ENCODE measurements around the gene PDIA5. TPM values are rescaled to one million over a fixed set of nuclear protein-coding genes. Genes with fewer than 3 reads are reported as not detected.
A peak's percentile ranks its signal among the peaks of the same experiment; 100 is the strongest.

The PDIA5 gene
- total RNA-seq, 1 donor from 2014 or later: 28.5 TPM

DNA sequence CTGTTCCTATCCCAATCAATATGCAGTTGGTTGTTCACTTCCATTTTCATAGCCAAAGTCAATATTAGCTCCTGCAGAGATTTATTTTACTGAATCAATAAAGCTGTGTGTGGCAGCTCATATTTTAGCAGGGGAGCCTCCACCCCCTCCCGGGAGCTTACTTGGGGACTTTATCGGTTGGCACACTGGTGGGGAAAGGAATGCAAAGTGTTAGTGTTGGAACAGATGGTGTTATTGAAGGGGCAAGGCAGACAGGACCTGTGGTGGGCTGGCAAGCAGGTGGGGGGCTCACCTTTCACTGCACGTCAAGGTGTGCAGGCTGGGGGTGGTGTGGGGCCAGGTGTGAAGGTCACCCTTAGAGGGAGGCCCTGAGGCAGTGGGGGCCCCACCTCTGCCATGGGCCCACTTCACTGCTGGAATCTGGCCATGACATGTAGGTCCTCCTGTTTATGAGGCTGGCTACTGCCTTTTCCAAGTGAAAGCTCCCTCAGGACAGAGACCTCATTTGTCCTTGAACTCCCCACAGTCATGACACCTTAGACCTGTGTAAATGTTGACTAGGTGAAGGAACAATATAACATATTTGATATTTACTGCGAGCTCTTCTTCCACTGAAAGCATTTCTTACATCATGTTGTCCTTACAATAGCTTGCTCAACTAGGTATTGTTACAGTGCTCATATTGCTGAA, 90.9 kb downstream of the PDIA5 start:
- Mint-ChIP-seq H3K36me3 (peaks cover 15% of the 10 kb centered on the region), H3K4me3 (no peak overlapping the region), H3K9me3 (no peaks in the 10 kb centered on the region), H3K27me3 (no peaks in the 10 kb centered on the region), H3K27ac (peak overlapping the region; percentile 41), H3K4me1 (ENCODE audit: unreplicated experiment) (peaks cover 9% of the 10 kb centered on the region)
- no peak for DNase-seq (ENCODE audit: extremely low spot score, unreplicated experiment)
- TF ChIP-seq, protein P1, sequence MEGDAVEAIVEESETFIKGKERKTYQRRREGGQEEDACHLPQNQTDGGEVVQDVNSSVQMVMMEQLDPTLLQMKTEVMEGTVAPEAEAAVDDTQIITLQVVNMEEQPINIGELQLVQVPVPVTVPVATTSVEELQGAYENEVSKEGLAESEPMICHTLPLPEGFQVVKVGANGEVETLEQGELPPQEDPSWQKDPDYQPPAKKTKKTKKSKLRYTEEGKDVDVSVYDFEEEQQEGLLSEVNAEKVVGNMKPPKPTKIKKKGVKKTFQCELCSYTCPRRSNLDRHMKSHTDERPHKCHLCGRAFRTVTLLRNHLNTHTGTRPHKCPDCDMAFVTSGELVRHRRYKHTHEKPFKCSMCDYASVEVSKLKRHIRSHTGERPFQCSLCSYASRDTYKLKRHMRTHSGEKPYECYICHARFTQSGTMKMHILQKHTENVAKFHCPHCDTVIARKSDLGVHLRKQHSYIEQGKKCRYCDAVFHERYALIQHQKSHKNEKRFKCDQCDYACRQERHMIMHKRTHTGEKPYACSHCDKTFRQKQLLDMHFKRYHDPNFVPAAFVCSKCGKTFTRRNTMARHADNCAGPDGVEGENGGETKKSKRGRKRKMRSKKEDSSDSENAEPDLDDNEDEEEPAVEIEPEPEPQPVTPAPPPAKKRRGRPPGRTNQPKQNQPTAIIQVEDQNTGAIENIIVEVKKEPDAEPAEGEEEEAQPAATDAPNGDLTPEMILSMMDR (conservative IDR thresholded peaks at IDR 0.05): no peak

DNA sequence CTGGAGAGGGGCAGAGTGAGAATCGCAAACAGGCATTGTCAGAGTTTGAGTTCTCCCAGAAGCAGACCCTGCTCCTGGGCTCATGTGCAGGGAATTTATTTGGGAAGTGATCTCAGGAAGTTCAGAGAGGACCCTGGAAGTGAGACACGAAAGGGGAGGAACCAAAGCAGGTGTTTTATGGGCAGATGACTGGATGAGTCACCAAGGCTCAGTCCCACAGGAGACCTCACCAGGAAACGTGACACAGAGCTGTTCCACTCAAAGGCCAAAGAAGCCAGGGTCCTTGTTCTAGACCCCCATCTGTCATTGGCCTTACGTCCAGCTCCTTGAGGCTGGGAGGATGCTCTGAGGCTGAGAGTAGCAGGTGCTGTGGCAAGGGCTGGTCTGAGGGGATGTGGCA, 91.5 kb downstream of the PDIA5 start:
- Mint-ChIP-seq H3K4me1 (ENCODE audit: unreplicated experiment) (peaks cover 3% of the 10 kb centered on the region), H3K9me3 (no peaks in the 10 kb centered on the region), H3K36me3 (peaks cover 17% of the 10 kb centered on the region), H3K4me3 (no peak overlapping the region), H3K27me3 (no peaks in the 10 kb centered on the region), H3K27ac (no peak overlapping the region)
- TF ChIP-seq, protein P1 (conservative IDR thresholded peaks at IDR 0.05): no peak
- DNase-seq (ENCODE audit: extremely low spot score, unreplicated experiment): no peak

DNA sequence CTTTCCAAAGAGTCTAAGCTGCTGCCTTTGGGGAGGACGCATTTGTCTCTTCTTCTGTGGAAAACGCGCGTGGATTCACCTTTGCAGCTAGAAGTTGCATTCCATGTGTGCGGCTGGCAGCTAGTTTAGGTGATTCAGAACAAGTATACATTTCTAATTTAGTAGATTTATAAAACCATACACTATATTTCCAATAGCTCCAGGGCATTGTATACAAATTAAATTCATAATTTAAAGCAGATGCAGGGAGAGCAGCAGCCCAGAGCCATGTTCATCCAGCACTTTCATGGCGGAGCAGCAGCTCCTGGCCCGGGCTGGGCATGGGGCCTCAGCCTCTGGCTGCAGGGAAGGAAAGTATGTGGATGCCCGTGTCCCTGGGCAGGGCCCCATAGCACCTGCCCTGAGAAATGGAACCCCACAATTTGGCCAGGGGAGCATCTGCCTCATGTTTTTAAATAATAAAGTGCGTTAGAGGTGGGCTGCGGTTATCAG, 92.1 kb downstream of the PDIA5 start:
- Mint-ChIP-seq H3K9me3 (no peaks in the 10 kb centered on the region), H3K27me3 (no peaks in the 10 kb centered on the region), H3K4me1 (ENCODE audit: unreplicated experiment) (no peaks in the 10 kb centered on the region), H3K4me3 (no peak overlapping the region), H3K36me3 (peaks cover 21% of the 10 kb centered on the region), H3K27ac (no peak overlapping the region)
- no peak for DNase-seq (ENCODE audit: extremely low spot score, unreplicated experiment)
- TF ChIP-seq, protein P1 (conservative IDR thresholded peaks at IDR 0.05): no peak

DNA sequence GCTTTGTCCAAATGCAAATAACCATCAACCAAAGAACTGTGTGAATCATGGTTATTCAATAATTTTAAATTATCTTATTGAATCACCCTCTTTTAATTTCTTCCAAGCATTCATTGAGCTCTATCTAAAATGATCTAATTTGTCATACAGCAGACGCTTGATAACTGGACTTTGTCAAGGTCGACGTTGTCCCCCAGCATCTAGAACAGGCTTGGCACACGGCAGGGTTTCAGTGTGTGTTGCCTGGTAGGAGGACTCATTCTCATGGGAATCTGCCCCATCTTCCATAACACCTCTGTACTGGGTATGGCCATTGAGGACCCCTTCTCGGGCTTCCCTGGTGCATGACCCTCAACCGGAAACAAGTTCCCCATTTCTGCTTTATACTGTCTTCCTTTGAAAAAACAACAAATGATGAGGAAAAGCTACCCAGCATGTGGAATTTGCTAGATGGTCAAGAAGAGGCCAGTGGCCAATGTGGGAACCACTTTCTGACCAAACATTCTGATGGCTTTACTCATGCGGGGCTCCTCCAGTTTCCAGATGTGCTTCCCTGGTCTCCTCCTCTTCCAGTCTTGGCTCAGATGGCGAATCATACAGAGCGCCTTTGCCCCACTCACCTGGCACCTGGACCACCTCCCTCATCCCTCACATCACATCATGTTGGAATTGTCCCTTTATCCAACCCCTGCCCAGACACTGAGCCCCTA, 93.3 kb downstream of the PDIA5 start:
- Mint-ChIP-seq H3K9me3 (peaks cover 4% of the 10 kb centered on the region), H3K4me3 (no peak overlapping the region), H3K27me3 (no peaks in the 10 kb centered on the region), H3K36me3 (peaks cover 33% of the 10 kb centered on the region), H3K27ac (no peak overlapping the region), H3K4me1 (ENCODE audit: unreplicated experiment) (no peaks in the 10 kb centered on the region)
- TF ChIP-seq, protein P1 (conservative IDR thresholded peaks at IDR 0.05): no peak
- no peak for DNase-seq (ENCODE audit: extremely low spot score, unreplicated experiment)

DNA sequence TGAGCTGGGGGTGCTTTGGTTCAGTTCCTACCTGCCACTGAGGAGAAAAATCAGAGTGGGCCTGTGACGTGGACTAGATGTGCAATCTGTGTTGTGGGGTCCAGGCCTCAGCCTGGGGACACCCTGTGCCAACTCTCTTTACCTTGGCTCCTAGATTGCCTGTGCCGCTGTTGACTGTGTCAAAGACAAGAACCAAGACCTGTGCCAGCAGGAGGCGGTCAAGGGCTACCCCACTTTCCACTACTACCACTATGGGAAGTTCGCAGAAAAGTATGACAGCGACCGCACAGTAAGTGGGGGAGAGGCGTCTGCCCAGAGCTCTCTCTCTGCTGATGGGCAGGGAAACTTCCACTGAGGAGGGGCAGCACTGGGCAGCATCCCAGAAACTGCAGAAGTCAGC, 94.3 kb downstream of the PDIA5 start:
- peaks cover 6% of the 10 kb centered on the region for H3K9me3 Mint-ChIP-seq
- no peaks in the 10 kb centered on the region for H3K27me3 Mint-ChIP-seq
- no peak for DNase-seq (ENCODE audit: extremely low spot score, unreplicated experiment)
- no peaks in the 10 kb centered on the region for H3K4me1 Mint-ChIP-seq (ENCODE audit: unreplicated experiment)
- H3K27ac Mint-ChIP-seq: no peak overlapping the region
- TF ChIP-seq, protein P1 (conservative IDR thresholded peaks at IDR 0.05): no peak
- H3K4me3 Mint-ChIP-seq: no peak overlapping the region
- peaks cover 36% of the 10 kb centered on the region for H3K36me3 Mint-ChIP-seq

Data from type B pancreatic cell (in vitro differentiated cells).